Measurements from ENCODE around the gene NOP14.

Gene NOP14

DNA sequence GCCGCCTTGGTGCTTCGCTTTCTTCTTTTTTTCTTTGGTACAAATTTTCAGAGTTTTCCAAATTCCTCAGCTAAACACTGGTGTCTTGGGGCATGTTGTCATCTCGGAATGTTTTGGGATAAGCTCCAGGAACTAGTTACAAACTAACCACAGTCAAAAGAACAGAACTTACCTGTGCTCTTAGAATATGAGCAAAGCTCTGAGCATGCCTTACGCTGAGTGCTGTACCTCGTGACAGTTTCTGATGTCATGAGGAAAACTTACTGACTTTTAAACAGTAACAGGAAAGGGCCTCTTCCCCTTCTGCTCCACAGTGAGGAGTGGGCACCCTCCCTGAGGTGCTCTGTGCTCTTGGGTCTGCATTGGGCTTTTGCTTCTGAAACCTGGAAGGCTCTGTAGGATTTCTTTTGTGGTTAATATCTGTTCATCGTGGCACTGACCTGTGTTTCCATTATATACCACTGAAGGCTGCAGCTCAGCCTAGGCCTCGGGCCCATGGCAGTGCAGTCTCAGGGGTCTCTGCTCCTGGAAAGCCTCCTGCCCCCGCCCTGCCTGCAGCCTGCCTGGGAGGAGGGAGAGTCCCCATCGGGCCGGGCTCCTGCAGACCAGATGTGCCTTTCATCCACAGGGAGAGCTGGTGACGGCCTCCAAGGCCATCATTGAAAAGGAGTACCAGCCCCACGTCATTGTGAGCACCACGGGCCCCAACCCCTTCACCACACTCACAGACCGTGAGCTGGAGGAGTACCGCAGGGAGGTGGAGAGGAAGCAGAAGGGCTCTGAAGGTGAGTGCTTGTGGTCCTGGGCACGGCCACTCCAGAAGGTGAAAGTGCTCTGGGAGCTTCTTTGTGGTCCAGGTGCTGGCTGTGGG lies 48.7 kb downstream of the NOP14 start:
- DNase-seq (ENCODE audit: low spot score) = no peak

- no peak for DNase-seq (ENCODE audit: low spot score)
These were observed 50.0 kb downstream of the NOP14 start for GRCh38 chr4:2913168-2913567.

DNA sequence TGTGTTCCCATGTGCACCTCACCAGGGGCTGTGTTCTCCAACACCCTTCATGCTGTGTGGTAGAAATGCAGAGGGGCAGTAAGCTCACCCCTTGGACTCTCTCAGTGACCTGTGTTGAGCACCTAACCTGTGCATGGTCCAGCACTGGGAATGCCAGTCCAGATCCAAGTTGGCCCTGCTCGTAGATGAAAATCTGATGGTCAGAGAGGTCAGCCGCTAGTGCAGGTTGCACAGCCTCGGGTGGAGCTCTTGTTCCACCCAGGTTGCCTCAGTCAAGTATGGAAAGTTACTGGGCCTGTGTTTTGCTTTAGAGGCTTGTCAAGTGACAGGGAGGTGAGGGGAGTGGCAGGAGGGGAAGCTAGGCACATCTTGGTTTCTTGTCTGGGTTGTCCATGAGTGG lies 51.3 kb downstream of the NOP14 start:
- no peak for DNase-seq (ENCODE audit: low spot score)

DNA sequence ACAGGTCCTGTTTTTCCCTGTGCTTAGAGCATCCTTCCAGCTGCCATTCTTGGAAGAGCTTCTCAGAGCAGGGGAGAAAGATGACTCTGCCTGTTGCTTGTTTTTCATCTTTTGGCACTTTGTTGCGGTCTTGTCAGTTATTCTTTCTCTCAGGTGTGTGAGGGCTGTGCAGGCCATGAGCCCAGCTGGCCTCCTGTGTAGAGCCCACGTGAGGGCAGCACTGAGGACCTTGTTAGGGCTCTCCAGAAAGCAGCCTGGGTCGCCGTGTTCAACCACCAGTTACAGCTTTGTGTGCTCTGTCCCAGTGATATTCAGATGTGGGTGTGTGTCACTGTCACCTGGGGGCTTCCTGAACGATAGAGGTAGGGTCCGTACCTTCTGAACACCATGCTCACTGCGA lies 52.8 kb downstream of the NOP14 start:
- DNase-seq (ENCODE audit: low spot score) = no peak

GRCh38 chr4:2909583-2909982 lies 53.6 kb downstream of the NOP14 start:
- DNase-seq (ENCODE audit: low spot score) = no peak

GRCh38 chr4:2908686-2909085 lies 54.5 kb downstream of the NOP14 start:
- no peak for DNase-seq (ENCODE audit: low spot score)

GRCh38 chr4:2907706-2908293 lies 55.4 kb downstream of the NOP14 start:
- DNase-seq (ENCODE audit: low spot score) = no peak

DNA sequence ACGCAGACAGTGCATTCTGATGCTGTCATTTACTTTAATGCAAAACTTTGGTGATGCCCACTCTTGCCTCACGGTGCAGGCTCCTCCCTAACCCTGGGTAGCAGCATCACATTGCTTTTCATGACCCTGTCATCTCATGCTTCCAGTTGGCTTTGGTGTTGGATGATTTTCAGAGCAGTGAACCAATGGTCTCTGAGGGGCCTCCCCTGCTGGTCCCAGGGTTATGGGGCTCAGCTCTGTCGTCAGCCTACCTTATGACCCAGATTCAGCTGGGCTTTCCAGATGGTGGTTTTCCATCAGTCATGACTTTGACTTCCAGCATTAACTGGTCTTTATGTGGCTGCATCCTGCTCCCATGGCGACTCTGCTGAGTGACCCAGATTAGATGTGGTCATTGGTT lies 56.0 kb downstream of the NOP14 start:
- no peak for DNase-seq (ENCODE audit: low spot score)

- DNase-seq (ENCODE audit: low spot score) = no peak
These were observed 57.0 kb downstream of the NOP14 start for GRCh38 chr4:2906218-2906617.

DNA sequence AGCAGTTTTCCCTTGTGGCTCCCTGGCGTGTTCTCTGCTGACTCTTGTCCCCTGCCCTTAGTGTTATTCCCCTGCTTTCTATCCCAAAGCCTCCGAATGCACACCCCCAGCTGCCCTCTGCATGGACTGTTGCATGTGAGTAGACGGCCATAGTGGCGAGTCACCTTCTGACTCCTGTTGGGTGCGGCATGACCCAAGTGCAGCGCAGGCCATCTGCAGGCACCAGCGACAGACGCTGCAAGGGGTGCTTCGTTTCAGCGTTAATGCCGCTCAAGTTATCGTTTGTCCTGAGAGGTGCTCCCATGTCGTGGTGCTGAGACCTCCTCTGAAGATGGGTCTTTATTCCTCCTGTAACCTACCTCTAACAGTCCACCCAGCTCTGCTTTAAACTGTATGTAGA lies 57.7 kb downstream of the NOP14 start:
- DNase-seq (ENCODE audit: low spot score) = no peak

- no peak for DNase-seq (ENCODE audit: low spot score)
These were observed 61.1 kb downstream of the NOP14 start for GRCh38 chr4:2902126-2902525.

GRCh38 chr4:2901186-2901585 lies 62.0 kb downstream of the NOP14 start:
- DNase-seq (ENCODE audit: low spot score) = no peak

DNA sequence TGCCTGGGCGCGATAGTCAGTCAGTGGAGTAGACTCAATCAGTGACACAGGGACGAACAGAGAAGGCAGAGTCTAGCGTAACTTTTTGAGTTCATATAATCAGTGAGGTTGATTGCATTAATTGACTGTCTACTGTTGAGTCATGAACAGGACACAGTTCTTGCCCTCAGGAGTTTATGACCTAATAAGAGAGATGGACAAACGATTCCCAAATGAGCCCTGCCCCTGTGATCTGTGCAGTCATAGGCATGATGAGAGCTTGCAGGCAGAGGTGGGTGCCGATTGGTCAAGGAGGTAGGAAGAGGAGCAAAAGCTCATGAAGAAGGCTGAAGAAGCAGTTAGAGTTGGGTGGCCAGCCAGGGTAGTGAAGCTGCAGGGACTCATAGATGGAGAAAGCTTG lies 62.5 kb downstream of the NOP14 start:
- no peak for DNase-seq (ENCODE audit: low spot score)

DNA sequence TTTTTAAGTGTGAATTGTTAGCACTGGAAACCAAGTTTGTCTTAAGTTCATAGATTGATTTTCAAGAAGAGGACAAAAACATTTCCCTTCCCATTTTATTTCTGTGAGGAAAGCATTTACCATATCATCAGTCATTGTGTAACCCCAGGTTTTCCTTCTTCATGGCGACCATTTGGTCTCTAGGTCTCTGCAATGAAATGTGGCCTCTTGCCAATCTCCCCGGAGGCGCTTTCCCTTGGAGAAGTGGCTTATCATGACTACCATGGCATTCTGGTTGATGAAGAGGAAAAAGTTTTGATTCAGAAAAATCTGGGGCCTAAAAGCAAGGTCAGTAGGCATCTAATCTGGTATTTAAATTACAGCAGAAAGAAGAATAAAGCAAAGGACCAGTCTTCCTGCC lies 65.2 kb downstream of the NOP14 start:
- DNase-seq (ENCODE audit: low spot score) = no peak

- DNase-seq (ENCODE audit: low spot score) = no peak
These were observed 69.4 kb downstream of the NOP14 start for GRCh38 chr4:2893772-2894171.

- no peak for DNase-seq (ENCODE audit: low spot score)
These were observed 71.9 kb downstream of the NOP14 start for GRCh38 chr4:2891294-2891693.

DNA sequence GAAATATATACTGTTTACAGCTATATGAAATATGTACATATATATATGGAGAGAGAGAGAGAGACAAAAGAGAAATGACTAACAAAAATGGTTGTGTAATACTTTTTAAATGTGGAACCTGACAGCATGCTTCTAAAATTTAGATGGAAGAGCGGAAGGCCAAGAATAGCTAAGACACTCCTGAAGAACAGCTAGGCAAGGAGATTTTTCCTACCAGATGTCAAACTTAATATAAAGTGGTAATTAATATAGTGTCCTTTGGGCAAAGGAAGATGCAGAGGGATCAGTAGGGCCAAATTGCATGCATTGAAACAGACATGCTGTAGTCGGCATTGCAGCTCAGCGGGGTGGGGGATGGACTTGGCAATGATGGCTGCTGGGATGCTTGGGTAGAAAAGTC lies 74.3 kb downstream of the NOP14 start:
- DNase-seq (ENCODE audit: low spot score) = no peak

Data from CD4-positive, alpha-beta T cell treated with Interleukin-2 at 100 ng/mL for 4 hours (primary cell).